DOHH2 (cell line): ENCODE results near the gene FGF23.

Experiments used
- H3F3A ChIP-seq: fragments of 200-600 bp; sonication (generic), shearing (Covaris generic); 2 replicates; pipeline ENCODE4 v1.6.0; 2016; ENCODE audit warnings: antibody characterized with exemption, mild to moderate bottlenecking; ENCODE audit not compliant: control insufficient read depth, insufficient read depth
- H3K27ac ChIP-seq: fragments of 200-600 bp; sonication (generic); 2 replicates; pipeline ENCODE4 v1.5.1; 2014; ENCODE audit warnings: low read depth, mild to moderate bottlenecking, low read length, moderate library complexity
- H3K27me3 ChIP-seq: fragments of 200-600 bp; sonication (generic); 2 replicates; pipeline ENCODE4 v1.6.1; 2014; ENCODE audit warnings: mild to moderate bottlenecking, low read length, mixed read lengths; ENCODE audit not compliant: control insufficient read depth
- H3K36me3 ChIP-seq: fragments of 200-600 bp; sonication (generic); 2 replicates; pipeline ENCODE4 v1.6.1; 2014; ENCODE audit warnings: mild to moderate bottlenecking, low read length, moderate library complexity, mixed read lengths; ENCODE audit not compliant: control insufficient read depth
- H3K4me1 ChIP-seq: fragments of 200-600 bp; sonication (generic); 2 replicates; pipeline ENCODE4 v1.6.1; 2014; ENCODE audit warnings: mild to moderate bottlenecking, low read length, mixed read lengths; ENCODE audit not compliant: control insufficient read depth
- H3K4me2 ChIP-seq: fragments of 200-600 bp; sonication (generic); 2 replicates; pipeline ENCODE4 v1.6.0; 2014; ENCODE audit warnings: mild to moderate bottlenecking, low read length, moderate library complexity
- H3K4me3 ChIP-seq: fragments of 200-600 bp; sonication (generic); 2 replicates; pipeline ENCODE4 v1.5.1; 2014; ENCODE audit warnings: mild to moderate bottlenecking, low read length, mixed read lengths
- H3K79me2 ChIP-seq: fragments of 200-600 bp; sonication (generic); 2 replicates; pipeline ENCODE4 v1.6.1; 2014; ENCODE audit warnings: mild to moderate bottlenecking, low read length, mixed read lengths; ENCODE audit not compliant: control insufficient read depth
- H3K9me2 ChIP-seq: fragments of 200-600 bp; sonication (generic); replicated peaks from 2 replicates; pipeline ENCODE4 v1.6.1; 2014; ENCODE audit warnings: mild to moderate bottlenecking, low read length, mixed read lengths; ENCODE audit not compliant: control insufficient read depth
- H3K9me3 ChIP-seq: fragments of 200-600 bp; sonication (generic); 2 replicates; pipeline ENCODE4 v1.6.1; 2014; ENCODE audit warnings: antibody characterized with exemption, low read length, mixed read lengths; ENCODE audit not compliant: control insufficient read depth, insufficient read depth
- H4K20me1 ChIP-seq: fragments of 200-600 bp; sonication (generic); 2 replicates; pipeline ENCODE4 v1.6.0; 2014; ENCODE audit warnings: low read depth, mild to moderate bottlenecking, antibody characterized with exemption, low read length, moderate library complexity; ENCODE audit not compliant: control insufficient read depth, insufficient read depth
- EZH2phosphoT487 ChIP-seq: fragments of 200-600 bp; sonication (generic); IDR thresholded peaks from 2 replicates; pipeline ENCODE4 v1.6.1; 2017; ENCODE audit warnings: borderline replicate concordance, mild to moderate bottlenecking, antibody characterized with exemption, low read length, moderate library complexity, mixed read lengths
- TF ChIP-seq, protein P1 (sequence below): fragments of 200-600 bp; sonication (generic); IDR thresholded peaks from one replicate; pipeline ENCODE4 v1.5.1; 2014; ENCODE audit warnings: antibody characterized with exemption, mild to moderate bottlenecking, low read depth, low read length; ENCODE audit not compliant: poor library complexity, severe bottlenecking

Gene FGF23

DNA sequence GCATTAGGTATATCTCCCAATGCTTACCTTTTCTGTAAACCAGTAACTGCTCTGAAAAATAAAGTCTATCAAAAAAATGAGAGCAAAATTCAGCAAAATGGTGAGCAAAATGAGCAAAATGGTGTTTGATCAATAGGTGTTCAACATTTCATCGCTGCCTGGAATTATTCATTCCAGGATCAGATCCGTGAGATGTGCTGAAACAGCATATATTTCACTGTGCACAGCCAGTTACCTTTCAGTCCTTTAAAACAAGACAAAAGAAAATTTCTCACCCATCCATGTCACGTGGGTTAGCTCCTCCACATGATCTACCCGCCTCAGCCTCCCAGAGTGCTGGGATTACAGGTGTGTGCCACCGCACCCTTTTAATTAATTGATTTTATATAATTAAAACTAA lies 8.1 kb upstream of the FGF23 start:
- H3K79me2 ChIP-seq, result no peaks in the 10 kb centered on the region
- no peak overlapping the region for H3K27ac ChIP-seq
- no peak overlapping the region for H3K4me3 ChIP-seq
- no peaks in the 10 kb centered on the region for H3K36me3 ChIP-seq
- H3K9me3 ChIP-seq, result no peaks in the 10 kb centered on the region
- no peaks in the 10 kb centered on the region for H3K4me1 ChIP-seq
- peaks cover 8% of the 10 kb centered on the region; the same call in 1 of the 2 replicates for H3K27me3 ChIP-seq
- no peak overlapping the region for H3K4me2 ChIP-seq
- no peaks in the 10 kb centered on the region for H3F3A ChIP-seq
- no peaks in the 10 kb centered on the region for H4K20me1 ChIP-seq
- TF ChIP-seq, protein P1, sequence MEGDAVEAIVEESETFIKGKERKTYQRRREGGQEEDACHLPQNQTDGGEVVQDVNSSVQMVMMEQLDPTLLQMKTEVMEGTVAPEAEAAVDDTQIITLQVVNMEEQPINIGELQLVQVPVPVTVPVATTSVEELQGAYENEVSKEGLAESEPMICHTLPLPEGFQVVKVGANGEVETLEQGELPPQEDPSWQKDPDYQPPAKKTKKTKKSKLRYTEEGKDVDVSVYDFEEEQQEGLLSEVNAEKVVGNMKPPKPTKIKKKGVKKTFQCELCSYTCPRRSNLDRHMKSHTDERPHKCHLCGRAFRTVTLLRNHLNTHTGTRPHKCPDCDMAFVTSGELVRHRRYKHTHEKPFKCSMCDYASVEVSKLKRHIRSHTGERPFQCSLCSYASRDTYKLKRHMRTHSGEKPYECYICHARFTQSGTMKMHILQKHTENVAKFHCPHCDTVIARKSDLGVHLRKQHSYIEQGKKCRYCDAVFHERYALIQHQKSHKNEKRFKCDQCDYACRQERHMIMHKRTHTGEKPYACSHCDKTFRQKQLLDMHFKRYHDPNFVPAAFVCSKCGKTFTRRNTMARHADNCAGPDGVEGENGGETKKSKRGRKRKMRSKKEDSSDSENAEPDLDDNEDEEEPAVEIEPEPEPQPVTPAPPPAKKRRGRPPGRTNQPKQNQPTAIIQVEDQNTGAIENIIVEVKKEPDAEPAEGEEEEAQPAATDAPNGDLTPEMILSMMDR, result no peak
- TF ChIP-seq EZH2phosphoT487, result no peak
- no peaks in the 10 kb centered on the region for H3K9me2 ChIP-seq

GRCh38 chr12:4386801-4387200 lies 7.3 kb upstream of the FGF23 start:
- H3K4me2 ChIP-seq, result no peak overlapping the region
- no peaks in the 10 kb centered on the region for H4K20me1 ChIP-seq
- H3K27ac ChIP-seq, result no peak overlapping the region
- no peaks in the 10 kb centered on the region for H3K4me1 ChIP-seq
- no peak overlapping the region for H3K4me3 ChIP-seq
- H3K9me2 ChIP-seq, result no peaks in the 10 kb centered on the region
- H3K27me3 ChIP-seq, result peaks cover 8% of the 10 kb centered on the region; the same call in 1 of the 2 replicates
- H3K9me3 ChIP-seq, result no peaks in the 10 kb centered on the region
- H3K36me3 ChIP-seq, result no peaks in the 10 kb centered on the region
- H3K79me2 ChIP-seq, result no peaks in the 10 kb centered on the region
- H3F3A ChIP-seq, result no peaks in the 10 kb centered on the region
- TF ChIP-seq, protein P1, result no peak
- TF ChIP-seq EZH2phosphoT487, result no peak

GRCh38 chr12:4383304-4383865 lies 3.9 kb upstream of the FGF23 start:
- Histone ChIP-seq H3K4me2 (no peak overlapping the region), H3K4me1 (no peaks in the 10 kb centered on the region), H3K9me3 (no peaks in the 10 kb centered on the region), H3K36me3 (no peaks in the 10 kb centered on the region), H3K79me2 (no peaks in the 10 kb centered on the region), H3K27me3 (peaks cover 28% of the 10 kb centered on the region), H3K9me2 (no peaks in the 10 kb centered on the region), H3K27ac (no peak overlapping the region), H4K20me1 (no peaks in the 10 kb centered on the region), H3F3A (no peaks in the 10 kb centered on the region), H3K4me3 (no peak overlapping the region)
- TF ChIP-seq, protein P1, result no peak
- TF ChIP-seq EZH2phosphoT487, result no peak
